Memory B cell (primary cell): ENCODE results near the gene LRP1.

Experiments
- ATAC-seq: fragments of 150-1000 bp; cut with Tn5 transposase; 2 replicates; pipeline ENCODE4 v1.10.0; 2021; ENCODE audit warnings: low read depth, mild to moderate bottlenecking, moderate library complexity
- DNase-seq, 2 donors: peaks; one replicate each; pipeline ENCODE4 v3.0.0; 2022; ENCODE audit warnings: low spot score in 2 of 2
- H3K27ac Mint-ChIP-seq: one replicate; pipeline ENCODE4 v1.8.0; 2022; ENCODE audit warnings: mild to moderate bottlenecking, moderate library complexity, mixed read lengths
- H3K27me3 Mint-ChIP-seq: one replicate; pipeline ENCODE4 v1.8.0; 2022; ENCODE audit warnings: mixed read lengths
- H3K36me3 Mint-ChIP-seq: one replicate; pipeline ENCODE4 v1.8.0; 2022; ENCODE audit warnings: mild to moderate bottlenecking, mixed read lengths
- H3K4me1 Mint-ChIP-seq: one replicate; pipeline ENCODE4 v1.8.0; 2022; ENCODE audit warnings: mixed read lengths
- H3K4me3 Mint-ChIP-seq: one replicate; pipeline ENCODE4 v1.8.0; 2022; ENCODE audit warnings: mild to moderate bottlenecking, moderate library complexity, mixed read lengths
- H3K9me3 Mint-ChIP-seq: one replicate; pipeline ENCODE4 v1.8.0; 2022; ENCODE audit warnings: mixed read lengths

LRP1 gene

GRCh38 chr12:57158186-57158585, 29.9 kb downstream of the LRP1 start:
- no peak overlapping the region for H3K4me3 Mint-ChIP-seq
- H3K36me3 Mint-ChIP-seq: peaks cover 7% of the 10 kb centered on the region
- H3K27me3 Mint-ChIP-seq: peaks cover 12% of the 10 kb centered on the region
- ATAC-seq (no peak), DNase-seq (no peak)
- peaks cover 17% of the 10 kb centered on the region for H3K4me1 Mint-ChIP-seq
- no peak overlapping the region for H3K27ac Mint-ChIP-seq
- H3K9me3 Mint-ChIP-seq: peaks cover 2% of the 10 kb centered on the region

DNA sequence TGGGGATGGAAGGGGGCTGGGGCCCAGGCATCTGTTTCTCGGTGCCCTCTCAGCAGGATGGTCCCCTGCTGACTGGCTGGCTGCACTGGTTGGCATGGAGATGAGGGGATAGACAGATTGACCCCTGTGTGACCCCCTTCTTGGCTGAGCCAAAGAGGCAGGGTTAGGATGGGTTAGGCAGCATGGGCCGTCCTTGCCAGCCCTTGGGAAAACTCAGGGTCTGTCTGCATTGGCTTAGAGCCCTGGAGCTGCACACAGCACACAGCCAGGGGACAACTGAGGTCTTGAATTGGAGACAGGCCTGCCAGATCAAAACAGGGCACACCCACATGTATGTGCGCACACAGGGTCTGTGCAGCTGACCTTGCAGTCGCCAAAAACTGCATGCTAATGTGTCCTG, 30.4 kb downstream of the LRP1 start:
- Mint-ChIP-seq H3K9me3 (peaks cover 2% of the 10 kb centered on the region), H3K4me1 (peaks cover 17% of the 10 kb centered on the region), H3K27ac (no peak overlapping the region), H3K27me3 (peaks cover 10% of the 10 kb centered on the region), H3K36me3 (peaks cover 7% of the 10 kb centered on the region), H3K4me3 (no peak overlapping the region)
- DNase-seq (no peak), ATAC-seq (no peak)

DNA sequence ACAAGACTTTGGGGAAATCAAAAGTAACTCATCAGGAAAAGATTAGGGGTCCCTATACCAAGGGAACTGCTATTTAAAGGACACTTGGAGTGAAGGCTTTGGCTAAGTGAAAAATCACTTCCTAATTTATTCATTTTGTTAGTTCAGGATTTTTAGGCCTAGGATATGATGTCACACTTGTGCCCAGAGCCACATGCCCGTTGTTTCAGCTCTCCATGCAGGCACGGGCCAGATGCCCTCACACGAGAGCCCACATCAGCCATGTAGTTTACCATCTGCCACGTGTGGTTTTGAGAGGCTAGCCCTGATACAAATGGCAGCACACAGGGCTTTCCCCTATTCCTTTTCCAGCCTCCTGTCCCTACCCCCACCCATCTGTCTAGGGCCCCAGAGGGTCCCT, 31.0 kb downstream of the LRP1 start:
- Mint-ChIP-seq H3K4me1 (peaks cover 17% of the 10 kb centered on the region), H3K36me3 (peaks cover 7% of the 10 kb centered on the region), H3K27me3 (peaks cover 10% of the 10 kb centered on the region), H3K9me3 (peaks cover 2% of the 10 kb centered on the region), H3K27ac (no peak overlapping the region), H3K4me3 (no peak overlapping the region)
- no peak for DNase-seq
- ATAC-seq: no peak

DNA sequence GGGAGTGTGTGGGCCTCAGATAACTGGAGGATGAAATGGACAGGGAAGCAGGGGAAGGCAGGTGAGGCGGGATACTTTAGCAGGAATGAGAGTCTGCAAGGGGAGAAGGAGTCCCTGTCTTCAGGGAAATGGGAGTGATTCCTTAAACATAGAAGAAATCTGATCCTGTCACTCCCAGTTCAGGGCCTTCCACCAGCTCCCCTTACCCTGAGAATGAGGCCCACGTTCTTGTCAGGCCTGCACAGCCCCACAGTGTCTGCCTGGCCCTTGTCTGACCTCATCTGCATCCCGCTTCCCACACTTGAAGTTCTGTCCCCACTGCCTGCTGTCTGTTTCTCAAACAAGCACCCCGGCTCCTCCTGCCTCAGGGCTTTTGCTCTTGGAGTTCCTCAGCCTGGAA, 31.8 kb downstream of the LRP1 start:
- H3K4me1 Mint-ChIP-seq: peaks cover 12% of the 10 kb centered on the region
- H3K9me3 Mint-ChIP-seq: peaks cover 2% of the 10 kb centered on the region
- H3K36me3 Mint-ChIP-seq: peaks cover 7% of the 10 kb centered on the region
- H3K27ac Mint-ChIP-seq: no peak overlapping the region
- DNase-seq: no peak
- no peak overlapping the region for H3K4me3 Mint-ChIP-seq
- ATAC-seq: no peak
- H3K27me3 Mint-ChIP-seq: peaks cover 12% of the 10 kb centered on the region

GRCh38 chr12:57160741-57161140, 32.5 kb downstream of the LRP1 start:
- DNase-seq: no peak

GRCh38 chr12:57161491-57161890, 33.2 kb downstream of the LRP1 start:
- Mint-ChIP-seq H3K36me3 (peaks cover 7% of the 10 kb centered on the region), H3K27me3 (peaks cover 12% of the 10 kb centered on the region), H3K27ac (no peak overlapping the region), H3K9me3 (peaks cover 2% of the 10 kb centered on the region), H3K4me1 (peaks cover 12% of the 10 kb centered on the region), H3K4me3 (no peak overlapping the region)
- ATAC-seq: no peak
- no peak for DNase-seq

More at GRCh38 chr12:57160741-57161140, 32.5 kb downstream of the LRP1 start:
- Mint-ChIP-seq H3K27ac (no peak overlapping the region), H3K9me3 (peaks cover 2% of the 10 kb centered on the region), H3K4me1 (peaks cover 12% of the 10 kb centered on the region), H3K27me3 (peaks cover 12% of the 10 kb centered on the region), H3K4me3 (no peak overlapping the region), H3K36me3 (peaks cover 7% of the 10 kb centered on the region)
- ATAC-seq: no peak

GRCh38 chr12:57162553-57163125, 34.4 kb downstream of the LRP1 start:
- H3K4me3 Mint-ChIP-seq: no peak overlapping the region
- no peak for DNase-seq
- no peak for ATAC-seq
- H3K4me1 Mint-ChIP-seq: peaks cover 10% of the 10 kb centered on the region
- H3K27ac Mint-ChIP-seq: no peak overlapping the region
- H3K36me3 Mint-ChIP-seq: peaks cover 7% of the 10 kb centered on the region
- H3K27me3 Mint-ChIP-seq: peaks cover 10% of the 10 kb centered on the region
- H3K9me3 Mint-ChIP-seq: no peaks in the 10 kb centered on the region

- H3K4me1 Mint-ChIP-seq: peaks cover 3% of the 10 kb centered on the region
Measured at GRCh38 chr12:57164454-57164853, 36.2 kb downstream of the LRP1 start.

DNA sequence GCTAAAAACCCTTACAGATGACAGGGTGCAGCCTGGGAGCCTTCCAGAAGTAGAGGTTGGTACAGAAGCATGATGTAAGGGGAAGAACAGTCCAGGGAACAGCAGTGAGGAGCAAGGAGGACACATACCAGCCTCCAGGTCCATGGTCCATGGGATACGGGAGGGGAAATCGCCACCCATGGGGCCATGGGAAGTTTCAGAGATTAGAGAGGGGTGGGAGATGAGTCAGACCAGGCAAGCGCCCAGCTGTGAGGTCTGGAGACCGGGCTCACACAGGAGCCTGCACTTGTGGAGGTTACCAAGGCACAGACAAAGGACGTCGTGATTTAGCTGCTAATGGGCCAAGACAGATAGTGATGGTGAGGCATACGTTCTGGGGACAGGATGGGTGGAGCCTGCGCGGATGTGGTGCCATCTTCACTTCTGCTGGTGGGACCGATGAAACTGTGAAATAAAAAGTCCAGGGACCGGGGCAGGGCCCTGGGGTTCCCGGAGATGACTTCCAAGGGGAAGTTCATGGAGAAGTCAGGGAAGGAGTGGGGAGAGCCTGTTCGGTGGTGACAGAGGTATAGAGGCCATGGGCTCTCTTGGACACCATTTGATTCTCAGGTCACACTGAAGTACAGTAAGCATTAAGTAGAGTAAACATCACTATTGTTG, 36.8 kb downstream of the LRP1 start:
- no peak for DNase-seq
- no peak overlapping the region for H3K4me3 Mint-ChIP-seq
- no peak for ATAC-seq
- peaks cover 7% of the 10 kb centered on the region for H3K36me3 Mint-ChIP-seq
- H3K27me3 Mint-ChIP-seq: peaks cover 10% of the 10 kb centered on the region
- H3K4me1 Mint-ChIP-seq: peaks cover 3% of the 10 kb centered on the region
- no peaks in the 10 kb centered on the region for H3K9me3 Mint-ChIP-seq
- H3K27ac Mint-ChIP-seq: no peak overlapping the region

More at GRCh38 chr12:57164454-57164853, 36.2 kb downstream of the LRP1 start:
- Mint-ChIP-seq H3K27ac (no peak overlapping the region), H3K36me3 (peaks cover 7% of the 10 kb centered on the region), H3K27me3 (peaks cover 10% of the 10 kb centered on the region), H3K4me3 (no peak overlapping the region), H3K9me3 (no peaks in the 10 kb centered on the region)
- no peak for DNase-seq
- no peak for ATAC-seq

DNA sequence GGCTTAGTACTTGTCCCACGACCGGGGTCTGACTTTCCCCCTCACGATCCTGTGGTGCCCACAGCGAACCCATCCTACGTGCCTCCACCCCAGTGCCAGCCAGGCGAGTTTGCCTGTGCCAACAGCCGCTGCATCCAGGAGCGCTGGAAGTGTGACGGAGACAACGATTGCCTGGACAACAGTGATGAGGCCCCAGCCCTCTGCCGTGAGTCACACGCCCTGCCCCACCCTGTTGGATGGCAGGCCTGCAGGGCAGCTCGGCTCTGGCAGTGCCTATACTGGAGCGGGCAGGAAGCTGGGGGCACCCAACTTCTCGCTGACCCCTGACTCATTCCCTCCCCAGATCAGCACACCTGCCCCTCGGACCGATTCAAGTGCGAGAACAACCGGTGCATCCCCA, 37.5 kb downstream of the LRP1 start:
- DNase-seq (no peak), ATAC-seq (no peak)
- H3K27me3 Mint-ChIP-seq: peaks cover 10% of the 10 kb centered on the region
- H3K27ac Mint-ChIP-seq: no peak overlapping the region
- peaks cover 3% of the 10 kb centered on the region for H3K4me1 Mint-ChIP-seq
- H3K4me3 Mint-ChIP-seq: no peak overlapping the region
- peaks cover 7% of the 10 kb centered on the region for H3K36me3 Mint-ChIP-seq
- H3K9me3 Mint-ChIP-seq: no peaks in the 10 kb centered on the region

DNA sequence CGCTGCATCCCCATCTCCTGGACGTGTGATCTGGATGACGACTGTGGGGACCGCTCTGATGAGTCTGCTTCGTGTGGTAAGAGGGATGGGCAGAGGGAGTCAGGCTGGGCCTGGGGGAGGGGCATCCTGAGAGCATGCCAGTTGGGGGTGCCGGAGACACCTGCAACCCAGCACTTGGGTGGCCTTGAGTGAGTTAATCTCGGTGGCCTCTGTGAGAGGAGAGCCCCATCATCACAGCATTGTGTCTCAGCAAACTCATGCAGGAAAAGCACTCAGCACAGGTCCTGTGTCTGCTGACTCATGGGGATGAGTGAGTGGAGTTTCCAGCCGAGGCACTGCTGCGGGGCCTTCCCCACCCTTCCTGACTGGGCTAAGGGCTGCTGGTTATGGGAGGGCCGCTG, 38.7 kb downstream of the LRP1 start:
- ATAC-seq (no peak), DNase-seq (no peak)
- Mint-ChIP-seq H3K9me3 (no peaks in the 10 kb centered on the region), H3K27ac (no peak overlapping the region), H3K27me3 (peaks cover 6% of the 10 kb centered on the region), H3K4me1 (peaks cover 3% of the 10 kb centered on the region), H3K36me3 (peaks cover 4% of the 10 kb centered on the region), H3K4me3 (no peak overlapping the region)

- ATAC-seq (no peak), DNase-seq (no peak)
- Mint-ChIP-seq H3K36me3 (no peaks in the 10 kb centered on the region), H3K4me3 (no peak overlapping the region), H3K9me3 (no peaks in the 10 kb centered on the region), H3K4me1 (no peaks in the 10 kb centered on the region), H3K27me3 (peaks cover 2% of the 10 kb centered on the region), H3K27ac (no peak overlapping the region)
Measured at GRCh38 chr12:57168058-57168457, 39.8 kb downstream of the LRP1 start.

GRCh38 chr12:57169046-57169795, 40.9 kb downstream of the LRP1 start:
- Mint-ChIP-seq H3K27ac (no peak overlapping the region), H3K36me3 (no peaks in the 10 kb centered on the region), H3K27me3 (peaks cover 5% of the 10 kb centered on the region), H3K4me1 (no peaks in the 10 kb centered on the region), H3K9me3 (no peaks in the 10 kb centered on the region), H3K4me3 (no peak overlapping the region)
- DNase-seq (no peak), ATAC-seq (no peak)

- no peak for DNase-seq
- Mint-ChIP-seq H3K27ac (no peak overlapping the region), H3K27me3 (peaks cover 3% of the 10 kb centered on the region), H3K4me1 (no peaks in the 10 kb centered on the region), H3K4me3 (no peak overlapping the region), H3K36me3 (no peaks in the 10 kb centered on the region), H3K9me3 (no peaks in the 10 kb centered on the region)
- ATAC-seq: no peak
Measured at GRCh38 chr12:57169969-57170368, 41.7 kb downstream of the LRP1 start.
